Measurements from ENCODE around the gene C1orf21.

The C1orf21 gene

DNA sequence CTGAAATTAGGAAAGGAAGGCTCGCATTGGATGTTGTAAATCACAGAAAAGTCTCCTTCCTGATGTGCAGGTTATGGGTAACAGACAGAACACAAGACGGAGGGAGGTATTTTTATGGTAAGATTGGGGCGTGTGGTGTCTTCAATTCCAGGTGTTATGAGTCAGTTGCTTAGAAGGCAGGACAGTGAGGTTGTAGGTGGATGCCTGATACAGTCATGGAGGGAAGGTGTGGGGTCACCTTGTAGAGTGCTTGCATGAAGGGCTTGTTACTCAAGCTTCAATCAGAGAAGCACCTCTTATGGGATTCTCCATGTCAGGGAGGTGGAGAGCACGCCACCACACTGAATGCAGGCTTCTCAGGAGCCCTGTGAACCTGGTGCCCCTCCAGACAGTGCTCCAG, 63.1 kb downstream of the C1orf21 start:
- DNase-seq (ENCODE audit: low read depth), result no peak

DNA sequence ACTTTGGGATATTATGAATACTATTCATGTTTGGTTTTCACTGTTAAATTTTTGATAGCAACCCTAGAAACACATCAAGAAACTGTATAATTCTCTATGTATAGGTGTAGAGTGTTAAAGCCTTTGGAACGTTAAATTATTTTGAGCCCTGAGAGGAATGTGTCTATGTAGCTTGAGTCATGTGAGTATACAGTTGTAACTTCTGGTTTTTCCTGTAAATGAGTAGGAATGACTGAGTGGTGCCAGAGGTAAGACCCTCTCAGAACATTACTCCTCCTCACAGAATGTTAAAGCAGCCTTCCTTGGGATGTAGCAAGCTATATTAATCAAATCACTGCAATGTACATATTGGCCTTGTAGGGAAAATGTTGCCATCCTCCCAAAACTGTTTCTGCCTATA, 69.0 kb downstream of the C1orf21 start:
- no peak for DNase-seq (ENCODE audit: low read depth)

DNA sequence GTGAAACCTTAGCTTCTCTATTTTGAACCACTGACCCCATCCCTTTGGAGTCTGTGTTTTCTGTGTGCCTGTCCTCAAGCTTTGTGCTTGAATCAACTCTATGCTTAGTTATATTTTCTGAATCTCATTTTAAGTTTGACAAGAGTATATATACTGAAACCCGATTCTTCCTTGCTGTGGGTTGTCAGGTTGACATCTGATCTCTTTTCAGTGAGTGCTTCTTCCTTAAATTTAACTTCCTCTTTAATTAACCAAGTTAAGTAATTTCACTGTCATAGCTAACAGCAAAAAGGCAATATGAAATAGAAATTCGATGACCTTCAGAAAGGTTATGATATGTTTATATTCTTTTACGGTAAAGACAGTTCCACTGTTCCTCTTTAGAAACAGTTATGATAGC, 69.4 kb downstream of the C1orf21 start:
- DNase-seq (ENCODE audit: low read depth), result no peak

DNA sequence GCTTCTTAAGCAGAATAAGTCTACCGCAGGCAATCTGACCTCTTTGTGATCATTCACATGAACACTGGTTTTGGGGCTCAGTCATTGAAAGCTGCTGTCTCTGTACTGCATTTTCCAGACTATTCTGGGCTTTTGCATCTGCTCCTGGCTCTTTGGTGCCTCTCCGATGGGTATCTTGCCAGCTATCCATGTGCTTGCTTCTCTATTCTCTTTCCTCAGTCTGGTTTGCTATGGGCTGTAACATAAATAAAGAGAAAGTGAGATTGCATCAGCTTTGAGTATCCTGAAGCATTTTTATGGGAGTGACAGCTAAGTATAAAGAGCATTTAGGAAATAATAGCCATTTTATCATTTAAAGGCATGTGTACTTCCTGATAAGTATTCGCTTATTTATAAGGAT, 70.7 kb downstream of the C1orf21 start:
- DNase-seq (ENCODE audit: low read depth), result peak; percentile 67

DNA sequence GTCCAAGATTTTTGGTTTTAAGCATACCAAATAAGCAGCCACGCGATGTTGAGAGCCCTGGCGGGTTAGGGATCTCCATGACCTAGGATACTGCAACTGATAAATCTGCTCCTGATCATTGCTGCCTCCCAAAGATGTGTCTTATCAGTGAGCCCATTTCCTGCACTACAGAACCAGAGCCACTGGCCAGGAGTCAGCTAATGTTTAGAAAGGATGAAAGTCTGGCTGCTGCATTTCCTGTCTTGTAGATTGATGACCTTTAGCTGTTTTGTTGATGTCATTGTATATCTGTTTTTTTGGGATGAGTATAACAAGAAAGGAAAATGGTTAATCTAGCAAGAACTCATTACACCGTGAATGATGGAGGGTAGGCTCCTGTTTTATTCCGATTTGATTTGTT, 74.5 kb downstream of the C1orf21 start:
- no peak for DNase-seq (ENCODE audit: low read depth)

DNA sequence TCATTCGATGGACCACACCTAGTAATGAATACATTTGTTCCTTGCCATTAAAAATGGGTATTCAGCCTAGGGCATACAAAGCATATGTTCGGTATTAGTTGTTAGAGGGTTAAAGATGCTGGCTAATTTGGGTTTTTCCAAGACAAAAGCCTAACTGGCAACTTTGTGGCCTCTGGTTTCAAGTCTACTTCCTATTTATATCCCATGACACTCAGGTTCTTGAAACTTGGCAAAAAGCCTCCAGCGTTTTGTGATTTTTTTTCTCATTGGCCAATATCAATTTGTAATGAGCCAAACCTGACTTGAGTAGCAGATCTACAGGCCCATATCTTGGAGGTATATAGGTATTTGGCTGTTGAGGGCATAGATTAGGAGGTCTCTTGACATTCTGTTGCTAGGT, 75.3 kb downstream of the C1orf21 start:
- DNase-seq (ENCODE audit: low read depth), result no peak

DNA sequence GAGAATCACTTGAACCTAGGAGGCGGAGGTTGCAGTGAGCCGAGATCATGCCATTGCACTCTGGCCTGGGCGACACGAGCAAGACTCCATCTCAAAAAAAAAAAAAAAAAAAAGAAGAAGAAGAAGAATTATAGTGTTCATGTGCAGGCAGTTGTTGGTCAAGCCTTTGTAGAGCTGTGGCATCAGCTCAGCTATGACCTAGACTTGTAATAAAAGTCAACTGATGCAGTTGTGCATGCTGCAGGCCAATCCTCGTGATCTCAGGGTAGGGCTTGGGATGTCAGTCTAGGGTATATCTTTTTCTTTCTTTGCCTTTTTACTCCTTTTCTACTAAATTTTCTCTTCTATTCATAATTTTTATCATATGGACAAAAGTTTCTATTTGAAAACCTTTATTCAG, 76.2 kb downstream of the C1orf21 start:
- no peak for DNase-seq (ENCODE audit: low read depth)

DNA sequence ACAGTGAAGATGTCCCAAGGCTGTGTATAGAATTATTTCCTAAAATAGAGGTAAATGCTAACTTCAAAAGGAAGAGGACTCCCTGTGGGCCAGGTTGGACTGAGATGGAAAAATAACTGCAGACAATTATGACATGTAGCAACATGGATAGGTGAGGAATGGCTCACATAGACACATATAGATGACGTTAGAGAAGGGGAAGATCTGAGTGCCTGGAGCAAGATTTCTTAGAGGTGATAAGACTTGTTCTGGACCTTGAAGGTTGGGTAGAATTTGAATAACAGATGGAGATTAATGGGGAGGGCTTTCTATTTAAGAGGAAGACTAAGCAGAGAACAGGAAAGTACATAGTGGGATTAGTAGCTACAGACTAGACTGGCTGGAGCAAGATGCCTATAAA, 76.9 kb downstream of the C1orf21 start:
- DNase-seq (ENCODE audit: low read depth), result no peak

DNA sequence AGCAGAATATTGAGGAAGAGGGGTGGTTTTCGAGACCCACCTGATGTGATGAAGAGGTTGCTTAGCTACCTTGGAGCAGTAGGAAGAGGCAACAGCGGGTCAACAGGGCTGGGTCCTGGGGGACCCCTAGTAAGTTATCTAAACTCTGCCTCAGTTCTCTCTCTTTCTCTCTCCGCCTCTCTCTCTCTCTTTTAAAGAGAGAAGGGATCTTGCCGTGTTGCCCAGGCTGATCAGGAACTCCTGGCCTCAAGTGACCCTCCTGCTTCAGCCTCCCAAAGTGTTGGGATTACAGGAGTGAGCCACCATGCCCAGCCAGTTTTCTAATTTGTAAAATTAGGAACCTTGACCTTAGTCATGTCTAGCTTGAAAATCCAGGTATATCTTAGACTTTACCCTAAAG, 77.9 kb downstream of the C1orf21 start:
- DNase-seq (ENCODE audit: low read depth), result no peak

DNA sequence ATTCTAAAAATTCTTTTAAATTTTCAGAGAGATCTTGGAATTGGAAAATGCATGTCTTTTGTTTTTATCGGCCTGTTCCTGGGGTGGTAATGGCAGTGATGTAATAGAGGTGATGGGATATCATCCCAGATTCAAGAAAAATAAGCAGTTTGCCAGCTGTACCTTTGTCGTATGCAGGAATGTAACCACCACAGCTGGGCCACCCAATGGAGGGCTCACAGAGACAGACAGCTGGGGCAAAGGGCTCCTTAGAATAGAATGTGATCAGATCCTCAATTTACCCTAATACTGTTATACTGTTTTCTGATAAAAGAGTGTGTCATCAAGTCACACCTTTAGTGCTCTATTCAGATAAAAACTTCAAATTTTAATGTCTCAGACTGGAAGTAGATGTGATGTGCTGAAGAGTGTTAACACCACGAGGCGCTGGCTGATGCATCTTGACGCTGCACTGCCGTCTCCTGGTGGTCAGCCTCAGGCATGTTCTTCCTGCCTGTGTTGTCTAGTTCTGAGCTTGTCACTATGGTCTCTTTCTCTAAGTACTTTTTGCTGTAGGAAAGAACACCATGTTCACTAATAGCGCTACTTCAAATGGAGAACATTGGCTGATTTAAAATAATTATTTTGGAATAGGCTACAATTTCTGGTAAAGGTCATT, 78.8 kb downstream of the C1orf21 start:
- no peak for DNase-seq (ENCODE audit: low read depth)

DNA sequence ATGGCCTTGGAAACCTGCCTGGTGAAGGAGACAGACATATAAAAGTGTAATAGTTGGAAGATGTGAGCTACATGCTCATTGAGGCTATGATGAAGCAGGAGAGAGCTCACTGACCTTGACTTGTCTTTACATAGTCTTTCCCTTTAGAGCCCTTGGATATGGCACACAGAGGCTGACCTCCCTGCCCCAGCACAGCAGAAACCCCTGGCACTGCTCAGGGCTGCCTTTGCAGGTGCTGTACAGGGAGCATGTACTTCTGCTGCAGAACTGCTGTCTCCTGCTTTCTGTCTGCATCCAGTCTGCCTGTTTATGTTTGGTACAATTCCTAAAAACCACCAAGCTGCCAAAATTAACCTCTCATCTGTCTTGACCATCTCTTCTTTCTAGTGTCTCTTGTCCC, 80.5 kb downstream of the C1orf21 start:
- DNase-seq (ENCODE audit: low read depth), result no peak

DNA sequence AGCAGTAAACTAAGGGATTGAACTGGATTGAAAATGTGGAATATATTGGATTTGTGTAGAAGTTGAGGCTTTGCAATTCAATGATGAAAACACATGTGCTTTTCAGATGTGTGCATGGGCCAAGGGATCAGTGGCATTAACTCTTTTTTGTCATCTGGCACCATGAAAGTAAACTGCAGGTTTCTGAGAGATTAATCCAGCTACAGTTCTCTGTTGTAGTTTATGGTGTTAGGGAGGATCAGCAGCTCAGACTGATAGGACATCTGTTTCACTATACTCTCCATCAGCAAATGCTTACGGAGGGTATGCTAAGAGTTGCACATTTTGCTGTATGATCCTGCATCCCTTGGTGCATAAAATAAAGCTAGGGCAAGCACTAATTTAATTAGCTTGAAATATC, 82.6 kb downstream of the C1orf21 start:
- DNase-seq (ENCODE audit: low read depth), result no peak

DNA sequence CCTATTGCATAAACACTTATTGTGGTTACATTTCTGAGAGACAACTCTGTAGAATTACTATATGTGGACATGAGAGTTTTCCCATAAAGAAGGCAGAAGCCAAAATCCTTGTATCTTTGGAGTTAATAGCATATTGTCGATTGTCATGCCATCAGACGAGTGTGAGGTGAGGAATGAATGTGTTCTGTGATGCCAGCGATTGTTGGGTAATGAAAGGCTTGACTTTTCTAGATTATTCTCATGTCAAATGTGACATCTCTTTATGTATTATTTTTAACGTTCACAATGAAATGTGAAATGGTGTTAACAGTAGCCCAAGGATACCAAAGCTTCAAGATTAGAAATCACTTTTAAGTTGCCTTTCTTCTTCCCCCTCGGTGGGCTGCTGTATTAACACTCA, 84.9 kb downstream of the C1orf21 start:
- no peak for DNase-seq (ENCODE audit: low read depth)

DNA sequence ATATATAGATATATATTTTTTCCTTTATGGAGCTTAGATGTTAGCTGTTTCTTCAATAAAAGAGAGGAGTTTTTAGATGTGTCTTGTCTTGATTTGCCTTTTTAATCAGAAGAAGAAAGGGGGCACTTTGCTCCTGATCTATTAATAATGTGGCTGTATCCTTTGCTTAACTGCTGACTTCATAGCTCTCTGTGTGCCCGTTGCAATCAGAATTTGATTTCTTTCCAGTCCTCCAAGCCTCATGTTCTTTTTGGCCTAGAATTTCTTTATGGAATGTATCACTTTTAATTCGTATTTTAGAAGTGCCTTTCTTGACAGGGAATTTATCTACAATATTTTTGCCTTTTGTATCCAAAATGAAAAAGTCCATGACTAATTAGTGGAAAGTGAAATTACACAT, 85.3 kb downstream of the C1orf21 start:
- no peak for DNase-seq (ENCODE audit: low read depth)

DNA sequence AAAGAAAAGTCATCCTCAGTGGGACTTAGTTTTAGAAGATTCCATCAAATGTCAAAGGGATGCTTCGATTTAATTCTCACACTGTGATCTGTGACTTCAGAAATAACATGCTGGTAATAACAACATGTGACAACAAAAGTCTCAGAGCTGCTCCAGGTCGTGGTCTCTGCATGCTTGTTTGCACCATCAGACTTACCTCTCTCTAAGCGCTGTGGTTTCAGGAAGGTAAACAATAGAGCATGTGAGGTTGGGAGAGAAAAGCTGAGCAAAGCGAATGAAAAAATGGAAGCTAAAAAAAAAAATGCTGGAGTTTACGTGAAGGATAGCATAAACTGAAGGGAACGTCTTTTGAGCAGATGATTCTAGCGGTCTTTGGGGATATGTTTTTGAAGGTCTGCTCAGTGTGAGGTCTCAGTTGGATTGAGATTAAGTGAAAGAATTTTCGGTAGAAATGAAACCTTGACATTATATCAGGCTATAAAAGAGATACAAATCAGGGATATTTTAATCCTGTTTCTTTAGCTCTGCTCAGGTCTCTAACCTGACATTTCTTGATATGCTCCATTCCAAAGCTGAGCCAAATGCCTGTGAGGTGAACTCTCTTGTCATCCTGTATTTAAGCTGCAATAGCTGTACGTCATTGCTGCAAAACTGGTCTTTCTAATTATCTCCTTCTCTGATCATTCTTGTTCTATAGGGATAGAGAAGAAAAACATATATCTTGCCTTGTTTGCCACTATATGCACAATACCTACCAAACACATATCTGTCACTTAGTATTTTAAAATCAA, 86.5 kb downstream of the C1orf21 start:
- DNase-seq (ENCODE audit: low read depth), result no peak

DNA sequence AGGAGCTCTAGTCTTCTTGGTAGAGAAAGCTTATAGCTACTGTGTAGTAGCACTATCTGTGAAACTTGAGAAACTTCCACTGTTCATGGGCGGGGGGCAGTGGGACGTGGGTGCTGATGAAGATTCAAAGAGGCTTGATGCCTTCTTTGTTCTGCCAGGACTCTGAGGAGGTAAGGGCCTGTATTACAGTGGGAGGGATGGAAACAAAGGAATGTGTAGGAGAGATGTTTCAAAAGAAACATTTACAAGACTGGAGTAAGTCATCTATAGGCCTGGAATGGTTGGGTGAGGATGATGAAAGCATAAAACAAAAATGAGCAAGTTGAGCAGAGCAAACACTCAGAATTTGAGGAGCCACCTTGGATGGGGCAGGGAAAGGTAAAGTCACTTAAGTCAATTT, 89.4 kb downstream of the C1orf21 start:
- DNase-seq (ENCODE audit: low read depth), result no peak

DNA sequence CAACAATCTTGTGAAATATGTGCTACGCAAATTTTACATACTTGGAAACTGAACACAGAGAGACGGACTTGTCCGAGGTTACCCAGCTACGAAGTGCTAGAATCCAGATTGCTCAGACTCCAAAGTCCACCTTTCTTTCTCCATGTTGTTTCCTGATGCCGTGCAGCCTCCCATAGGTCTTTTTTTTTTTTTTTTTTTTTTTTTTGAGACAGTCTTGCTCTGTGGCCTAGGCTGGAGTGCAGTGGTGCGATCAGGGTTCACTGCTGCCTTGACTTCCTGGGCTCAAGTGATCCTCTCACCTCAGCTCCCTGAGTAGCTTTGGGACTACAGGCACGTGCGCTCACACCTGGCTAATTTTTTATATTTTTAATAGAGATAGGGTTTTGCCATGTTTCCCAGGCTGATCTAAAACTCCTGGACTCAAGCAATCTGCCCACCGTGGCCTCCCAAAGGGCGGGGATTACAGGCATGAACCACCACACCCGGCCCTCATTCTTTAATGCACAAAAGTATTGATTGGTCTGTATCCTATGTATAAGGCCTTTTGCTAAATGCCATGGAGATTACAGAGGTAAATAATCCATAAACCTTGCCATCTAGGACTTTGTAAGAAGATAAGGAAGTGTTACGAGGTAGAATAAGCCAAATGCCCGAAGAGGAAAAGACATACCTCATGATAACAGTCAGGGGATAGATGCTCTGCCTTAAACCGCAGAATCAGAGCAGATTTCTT, 92.8 kb downstream of the C1orf21 start:
- no peak for DNase-seq (ENCODE audit: low read depth)

DNA sequence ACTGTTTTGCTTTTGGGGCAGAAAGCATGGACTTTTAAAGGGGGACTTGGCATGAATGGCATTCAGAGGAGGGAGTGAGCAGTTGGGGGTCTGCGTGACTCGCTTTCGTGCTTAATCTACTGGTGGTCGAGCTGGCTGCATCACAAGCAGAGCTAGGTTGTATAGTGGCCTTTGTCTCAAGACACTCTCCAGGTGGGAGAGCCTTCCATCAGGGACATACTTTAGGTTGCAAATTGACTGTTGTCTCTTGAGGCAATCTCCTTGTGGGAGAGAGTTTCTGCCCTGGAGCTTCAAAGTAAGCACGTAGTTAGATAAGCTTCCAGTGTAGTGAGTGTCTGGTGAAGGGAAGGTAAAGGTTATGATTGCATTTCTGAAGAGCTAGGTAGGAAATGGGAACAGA, 93.9 kb downstream of the C1orf21 start:
- no peak for DNase-seq (ENCODE audit: low read depth)

DNA sequence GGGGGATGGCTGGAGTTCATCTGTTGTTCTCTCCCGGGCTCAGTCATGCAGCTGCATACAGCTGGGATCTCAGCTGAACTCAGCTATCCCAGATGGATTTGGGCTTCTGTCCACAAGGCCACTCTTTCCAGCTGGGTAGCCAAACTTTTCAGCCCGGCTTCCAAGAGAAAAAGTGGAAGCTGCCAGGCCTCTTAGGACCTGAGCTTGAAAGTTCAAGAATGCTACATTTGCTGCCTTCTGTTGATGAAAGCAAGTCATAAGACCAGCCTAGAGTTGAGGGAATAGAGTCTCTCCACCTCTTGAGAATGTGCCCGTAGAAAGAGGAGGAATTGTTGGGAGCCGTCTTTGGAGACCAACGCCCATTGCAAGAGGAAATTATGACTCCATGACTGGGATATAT, 95.3 kb downstream of the C1orf21 start:
- DNase-seq (ENCODE audit: low read depth), result peak; percentile 29

DNA sequence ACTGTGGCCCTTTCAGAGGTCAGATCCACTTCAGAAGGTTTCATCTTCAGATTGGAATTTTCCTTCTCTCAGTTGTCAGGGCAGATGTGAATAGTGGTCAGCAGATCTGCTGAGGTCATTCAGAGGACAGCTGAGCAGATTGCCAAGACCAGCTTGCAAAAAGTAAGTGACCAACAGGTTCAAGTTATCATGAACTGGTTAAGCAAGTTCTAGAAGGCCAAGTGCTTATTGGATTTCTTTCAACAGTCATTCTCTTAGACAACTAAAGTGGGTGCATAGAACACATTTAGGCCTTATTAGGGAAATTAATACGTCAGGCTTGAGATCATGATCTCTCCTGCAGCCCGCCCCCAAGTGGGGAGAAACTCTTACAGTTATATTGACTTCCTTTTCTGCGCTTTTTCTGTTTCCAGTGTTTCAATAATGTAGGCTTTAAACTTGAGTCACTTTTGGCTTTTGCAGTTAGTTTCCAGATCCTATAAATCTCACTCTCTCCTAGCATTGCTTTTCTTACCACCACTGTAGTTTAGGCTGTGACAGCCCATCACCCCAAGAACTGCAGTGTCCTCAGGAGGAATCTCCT, 96.4 kb downstream of the C1orf21 start:
- DNase-seq (ENCODE audit: low read depth), result peak; percentile 51

DNA sequence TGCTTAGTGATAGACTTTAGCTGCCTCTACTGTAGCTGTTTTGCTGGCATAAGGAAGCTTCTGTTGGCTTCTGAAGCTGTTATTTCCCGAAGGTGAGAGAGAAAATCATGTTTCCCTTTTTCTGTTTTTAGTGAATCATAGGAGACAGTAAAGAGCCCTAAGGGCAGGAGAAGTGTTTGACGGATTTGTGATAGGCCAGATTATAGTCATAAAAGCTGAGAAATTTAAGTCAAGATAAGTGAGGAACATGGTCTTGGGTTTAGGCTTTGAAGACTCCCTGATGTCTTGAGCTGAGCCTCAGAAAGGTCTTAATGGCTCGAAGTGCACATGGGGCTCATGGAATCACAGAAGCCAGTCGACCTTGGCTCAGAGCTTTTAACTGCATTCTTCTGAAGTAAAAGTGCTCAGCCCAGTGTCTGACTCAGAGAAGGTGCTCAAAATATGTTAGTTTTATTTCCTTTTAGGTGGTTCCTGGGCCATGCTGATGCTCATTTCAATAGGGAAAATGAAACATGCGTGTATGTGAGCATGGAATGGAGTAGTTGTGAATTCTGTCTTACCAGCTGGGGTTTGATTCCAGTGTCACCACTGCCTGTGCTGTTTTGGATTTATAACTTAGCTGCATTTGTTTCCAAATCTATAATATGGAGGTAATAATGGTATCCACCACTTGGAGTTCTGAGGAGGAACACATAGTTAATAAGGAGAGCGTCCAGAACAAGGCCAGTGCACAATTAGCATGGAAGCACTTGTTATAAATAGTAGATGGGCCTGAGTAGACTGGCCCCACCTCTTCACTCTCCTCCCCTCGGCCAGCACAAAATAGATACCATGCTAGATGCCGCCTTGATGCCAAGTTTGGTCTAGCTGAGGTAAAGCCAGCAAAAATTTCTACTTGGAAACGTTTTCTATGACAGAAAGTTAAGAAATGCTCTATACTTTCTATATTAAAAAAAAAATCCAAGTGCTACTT, 99.2 kb downstream of the C1orf21 start:
- no peak for DNase-seq (ENCODE audit: low read depth)

Measured in fibroblast of gingiva (primary cell).